Erythroblast (primary cell): Measurements from ENCODE around the gene LSM14B.

Source experiments
- DNase-seq, 2 experiments: peaks; one replicate each; lab custom pipeline; 2025; lab: John Stamatoyannopoulos, UW
- GATA1 ChIP-seq: IDR thresholded peaks from 2 replicates; pipeline ENCODE4 v1.6.1; 2011; ENCODE audit warnings: low read depth, mild to moderate bottlenecking, control low read depth, low read length, moderate library complexity
- POLR2A ChIP-seq: IDR thresholded peaks from 2 replicates; pipeline ENCODE4 v1.6.1; 2011; ENCODE audit warnings: mild to moderate bottlenecking, low read length

Gene LSM14B

GRCh38 chr20:62131560-62132320 is 9.5 kb downstream of the LSM14B start:
- no peak for DNase-seq
- TF ChIP-seq POLR2A (no peak), GATA1 (no peak)

GRCh38 chr20:62132421-62132820 is 10.1 kb downstream of the LSM14B start:
- TF ChIP-seq POLR2A (no peak), GATA1 (no peak)
- DNase-seq, result no peak

- no peak for DNase-seq
- no peak for TF ChIP-seq POLR2A
- TF ChIP-seq GATA1, result no peak
Measured at GRCh38 chr20:62133051-62133845, 11.0 kb downstream of the LSM14B start.

- TF ChIP-seq POLR2A (no peak), GATA1 (no peak)
- no peak for DNase-seq
Measured at GRCh38 chr20:62133864-62134263, 11.6 kb downstream of the LSM14B start.

- no peak for DNase-seq
- TF ChIP-seq POLR2A, result no peak
- no peak for TF ChIP-seq GATA1
Measured at GRCh38 chr20:62134735-62135231, 12.5 kb downstream of the LSM14B start.

GRCh38 chr20:62135573-62136266 is 13.4 kb downstream of the LSM14B start:
- TF ChIP-seq GATA1 (no peak), POLR2A (peak; percentile 1)
- no peak for DNase-seq

GRCh38 chr20:62136283-62137091 is 14.2 kb downstream of the LSM14B start:
- TF ChIP-seq GATA1, result no peak
- peak; percentile 12 for TF ChIP-seq POLR2A
- DNase-seq, result peak; percentile 72 to 83

GRCh38 chr20:62137092-62137384 is 14.8 kb downstream of the LSM14B start:
- no peak for DNase-seq
- no peak for TF ChIP-seq GATA1
- TF ChIP-seq POLR2A, result no peak

- no peak for DNase-seq
- TF ChIP-seq POLR2A (no peak), GATA1 (no peak)
Measured at GRCh38 chr20:62137478-62138203, 15.4 kb downstream of the LSM14B start.

GRCh38 chr20:62138204-62138543 is 15.9 kb downstream of the LSM14B start:
- TF ChIP-seq GATA1, result no peak
- TF ChIP-seq POLR2A, result no peak

GRCh38 chr20:62138912-62139311 is 16.6 kb downstream of the LSM14B start:
- DNase-seq, result no peak
- no peak for TF ChIP-seq POLR2A
- TF ChIP-seq GATA1, result no peak

More at GRCh38 chr20:62138204-62138543, 15.9 kb downstream of the LSM14B start:
- no peak for DNase-seq

- TF ChIP-seq GATA1 (no peak), POLR2A (no peak)
- no peak for DNase-seq
Measured at GRCh38 chr20:62139636-62140035, 17.4 kb downstream of the LSM14B start.
